Stimulated activated CD8-positive, alpha-beta memory T cell treated with anti-CD3 and anti-CD28 coated beads, Interleukin-4, amount 100 ng/mL, for 24 hours (primary cell): Measurements from ENCODE around the gene ERFE.
"Not testable (repeated sequence)": the region's sequence is repeated elsewhere in the genome, so short reads cannot be mapped to it uniquely, and the experiment has no call there.

Experiments
- DNase-seq: peaks from one replicate; pipeline ENCODE4 v3.0.0-alpha.2; 2020; ENCODE audit warnings: low read depth

ERFE gene, protein sequence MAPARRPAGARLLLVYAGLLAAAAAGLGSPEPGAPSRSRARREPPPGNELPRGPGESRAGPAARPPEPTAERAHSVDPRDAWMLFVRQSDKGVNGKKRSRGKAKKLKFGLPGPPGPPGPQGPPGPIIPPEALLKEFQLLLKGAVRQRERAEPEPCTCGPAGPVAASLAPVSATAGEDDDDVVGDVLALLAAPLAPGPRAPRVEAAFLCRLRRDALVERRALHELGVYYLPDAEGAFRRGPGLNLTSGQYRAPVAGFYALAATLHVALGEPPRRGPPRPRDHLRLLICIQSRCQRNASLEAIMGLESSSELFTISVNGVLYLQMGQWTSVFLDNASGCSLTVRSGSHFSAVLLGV

DNA sequence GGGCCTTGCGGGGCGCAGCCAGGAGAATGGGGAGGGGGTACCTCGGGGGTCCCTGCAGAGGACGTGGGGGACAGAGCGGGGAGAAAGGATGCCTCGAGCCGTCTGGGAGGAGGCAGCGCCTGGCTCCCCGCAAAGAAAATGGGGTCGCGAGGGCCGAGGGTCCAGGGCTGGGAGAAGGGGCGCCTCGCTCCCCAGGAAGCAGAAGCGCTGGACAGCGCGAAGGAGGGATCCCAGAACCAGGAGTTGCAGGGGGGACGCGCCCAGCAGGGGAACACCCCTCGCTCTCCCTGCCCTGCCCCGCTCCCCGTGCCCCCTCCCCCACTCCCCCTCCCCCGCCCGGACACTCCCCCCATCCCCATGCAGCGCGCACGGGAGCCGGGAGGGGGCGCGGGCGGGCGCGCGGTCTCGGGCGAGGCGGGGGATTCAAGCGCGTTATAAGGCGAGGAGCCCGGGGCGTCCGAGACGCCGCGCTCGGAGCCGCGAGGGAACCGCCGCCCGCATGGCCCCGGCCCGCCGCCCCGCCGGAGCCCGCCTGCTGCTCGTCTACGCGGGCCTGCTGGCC, at the start of gene ERFE:
Gene ERFE, plus strand, starts transcription at position 462 of the 562 bp plus-strand sequence. Its CDS starts 38 bp downstream, at position 500.
- peak; percentile 33 for DNase-seq

DNA sequence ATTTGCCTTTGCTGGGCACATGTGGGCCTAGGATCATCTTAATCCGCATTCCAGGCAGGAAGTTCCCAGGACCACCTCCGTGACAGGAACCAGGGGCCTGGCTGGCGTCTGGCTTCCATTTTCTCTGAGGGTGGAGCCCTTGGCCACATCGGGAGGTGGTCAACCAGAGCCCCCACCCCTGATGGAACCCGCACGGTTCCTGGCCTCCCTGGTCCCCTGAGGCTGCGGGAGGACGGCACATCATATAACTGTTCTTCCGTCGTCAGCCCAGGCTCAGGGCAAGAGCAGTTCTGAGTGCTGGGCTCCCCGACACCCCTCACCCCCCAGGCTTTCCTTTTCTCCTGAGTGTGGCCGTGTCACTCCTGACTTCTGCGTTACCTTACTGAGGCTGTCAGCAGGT, 45.2 kb upstream of the ERFE start:
- no peak for DNase-seq

DNA sequence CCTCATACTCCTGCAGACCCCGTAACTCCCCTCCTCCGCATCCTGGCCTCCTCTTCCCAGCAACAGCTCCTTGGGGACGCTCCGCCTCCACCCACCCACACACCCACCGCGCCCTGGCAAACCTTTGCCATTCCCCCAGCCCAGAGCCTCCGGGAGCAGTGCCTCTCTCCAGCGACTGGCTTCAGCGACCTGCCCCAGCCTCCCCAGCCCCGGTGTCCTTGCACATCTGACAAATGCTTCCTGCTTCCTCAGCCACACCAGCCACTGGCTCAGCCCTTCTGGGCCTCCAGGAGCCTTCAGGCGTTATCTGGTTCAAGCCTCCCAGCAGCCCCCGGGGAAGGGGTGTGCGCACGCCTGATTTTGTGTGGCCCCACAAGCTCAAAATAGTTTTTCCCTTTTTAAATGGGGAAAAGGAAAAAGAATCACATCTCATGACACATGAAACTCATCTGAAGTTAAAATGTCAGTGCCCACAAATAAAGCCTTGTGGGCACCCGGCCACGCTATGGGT, 44.4 kb upstream of the ERFE start:
- DNase-seq, result no peak

DNA sequence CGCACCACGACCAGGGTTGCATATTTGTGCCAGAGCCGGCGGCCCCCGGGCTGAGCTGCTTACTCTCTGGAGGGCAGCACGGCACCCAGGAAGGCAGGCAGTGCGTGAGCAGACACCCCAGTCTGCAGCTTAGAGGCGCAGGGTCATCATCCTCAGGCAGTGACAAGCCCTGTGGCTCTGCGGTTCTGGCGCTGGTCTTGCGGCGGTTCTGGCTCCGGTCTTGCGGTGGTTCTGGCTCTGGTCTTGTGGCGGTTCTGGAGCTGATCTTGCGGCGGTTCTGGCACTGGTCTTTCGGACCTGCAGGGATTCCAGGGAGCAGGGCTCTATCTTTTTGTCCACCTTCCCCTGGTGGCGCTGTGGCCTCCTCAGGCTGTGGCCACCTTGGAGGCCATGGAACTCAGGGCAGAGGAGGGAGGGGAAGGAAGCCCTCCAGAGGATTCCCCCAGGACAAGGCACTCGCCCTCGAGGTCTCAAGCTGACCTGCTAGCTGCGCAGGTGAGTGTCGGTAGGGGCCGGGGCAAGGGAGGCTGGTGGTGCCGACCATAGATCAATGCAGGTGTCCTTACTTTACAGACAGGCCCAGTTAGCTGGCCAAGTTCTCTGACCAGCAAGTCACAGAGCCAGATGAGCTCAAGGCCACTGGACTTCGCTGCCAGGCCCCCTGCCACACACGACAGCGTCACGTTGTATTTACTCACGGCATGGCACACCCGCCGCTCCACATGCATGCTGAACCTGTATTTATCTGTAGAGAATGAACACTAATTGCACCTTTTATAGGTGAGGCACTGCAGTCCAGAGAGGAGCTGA, 43.7 kb upstream of the ERFE start:
- DNase-seq, result no peak

DNA sequence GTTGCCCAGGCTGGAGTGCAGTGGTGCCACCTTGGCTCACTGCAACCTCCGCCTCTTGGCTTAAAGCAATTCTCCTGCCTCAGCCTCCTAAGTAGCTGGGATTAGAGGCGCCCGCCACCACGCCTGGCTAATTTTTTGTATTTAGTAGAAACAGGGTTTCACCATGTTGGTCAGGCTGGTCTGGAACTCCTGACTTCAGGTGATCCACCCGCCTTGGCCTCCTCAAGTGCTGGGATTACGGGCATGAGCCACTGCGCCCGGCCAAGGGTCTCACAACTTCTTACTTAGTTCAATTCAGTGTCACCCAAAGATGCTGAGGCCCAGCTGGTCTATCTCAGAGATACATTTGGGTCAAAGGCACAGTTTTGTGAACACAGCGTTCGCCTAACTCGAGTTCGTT, 43.1 kb upstream of the ERFE start:
- not testable (repeated sequence) for DNase-seq

DNA sequence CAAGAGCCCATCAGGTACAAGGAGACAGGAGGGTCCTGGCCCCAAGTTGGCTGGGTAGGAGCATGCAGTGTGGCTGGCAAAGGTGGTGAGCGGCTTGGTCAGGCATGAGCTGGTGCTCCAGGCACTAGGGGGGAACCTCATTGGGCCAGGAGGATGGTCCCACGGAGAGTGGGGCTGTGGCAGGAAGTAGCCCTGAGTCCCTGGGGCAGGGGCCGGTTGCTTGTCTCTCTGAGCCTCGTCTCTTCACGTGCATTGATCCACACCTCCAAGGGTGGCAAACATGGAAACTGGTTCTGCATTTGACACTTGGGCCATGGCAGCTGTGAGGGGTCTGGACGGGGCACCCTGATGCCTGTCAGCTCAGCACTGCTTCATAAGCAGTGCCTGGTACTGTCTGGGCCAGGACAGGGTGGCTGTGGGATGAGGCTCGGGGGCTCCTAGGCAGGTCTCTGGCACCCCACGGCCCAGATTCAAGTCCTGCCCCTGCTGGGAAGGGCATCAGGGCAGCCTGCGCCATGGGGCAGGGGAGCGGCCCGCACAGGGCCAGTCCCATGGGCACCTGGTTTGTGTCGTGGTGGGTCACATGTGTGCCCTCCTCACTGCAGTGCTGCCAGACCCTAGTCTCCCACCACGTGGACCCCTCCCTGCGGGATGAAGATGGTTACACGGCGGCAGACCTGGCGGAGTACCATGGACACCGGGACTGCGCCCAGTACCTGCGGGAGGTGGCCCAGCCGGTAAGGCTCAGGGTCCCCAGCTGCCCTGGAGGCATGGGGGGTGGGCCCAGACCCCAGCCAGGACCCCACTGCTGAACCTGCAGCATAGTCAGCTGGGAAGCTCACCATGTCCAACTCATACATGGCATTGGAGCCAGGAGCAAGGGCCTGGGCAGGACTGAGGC, 42.2 kb upstream of the ERFE start:
- DNase-seq, result no peak

DNA sequence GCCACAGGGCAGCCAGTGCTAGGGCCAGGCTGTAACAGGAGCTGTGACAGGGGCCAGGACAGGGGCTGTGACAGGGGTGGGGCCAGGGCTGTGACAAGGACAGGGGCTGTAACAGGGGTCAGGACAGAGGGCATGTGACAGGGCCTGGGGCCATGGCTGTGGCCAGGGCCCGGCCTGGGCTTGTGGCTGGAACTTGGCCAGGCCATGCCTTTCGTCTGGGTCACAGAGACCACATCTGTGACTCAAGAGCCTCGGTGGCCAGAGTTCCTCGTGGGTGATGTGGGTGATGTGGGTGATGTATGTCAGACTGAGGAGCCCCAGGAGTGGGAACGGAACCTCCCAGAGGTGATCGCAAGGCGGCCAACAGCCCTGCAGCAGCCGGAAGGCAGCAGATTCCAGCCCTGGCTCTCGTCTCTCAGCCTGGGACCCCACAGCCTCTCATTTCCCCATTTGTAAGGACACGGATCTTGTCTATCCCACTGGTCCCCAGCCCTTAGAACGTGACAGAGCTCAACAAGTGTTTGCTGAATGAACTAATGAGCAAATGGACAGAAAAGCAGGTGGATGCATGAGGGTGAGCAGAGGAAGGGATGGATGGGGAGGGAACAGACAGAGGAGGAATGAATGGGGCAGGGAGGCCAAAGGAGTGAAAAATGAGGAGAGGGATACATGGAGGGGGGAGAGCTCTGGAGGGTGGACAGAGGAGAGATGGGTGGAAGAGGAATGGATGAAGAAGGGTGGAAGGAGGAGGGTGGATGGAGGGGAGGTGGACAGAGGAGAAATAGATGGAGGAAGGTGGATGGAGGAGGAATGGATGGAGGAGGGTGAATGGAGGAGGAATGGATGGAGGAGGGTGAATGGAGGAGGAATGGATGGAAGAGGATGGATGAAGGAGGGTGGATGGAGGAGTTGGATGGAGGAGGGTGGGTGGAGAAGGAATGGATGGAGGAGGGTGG, 41.3 kb upstream of the ERFE start:
- DNase-seq, result no peak

DNA sequence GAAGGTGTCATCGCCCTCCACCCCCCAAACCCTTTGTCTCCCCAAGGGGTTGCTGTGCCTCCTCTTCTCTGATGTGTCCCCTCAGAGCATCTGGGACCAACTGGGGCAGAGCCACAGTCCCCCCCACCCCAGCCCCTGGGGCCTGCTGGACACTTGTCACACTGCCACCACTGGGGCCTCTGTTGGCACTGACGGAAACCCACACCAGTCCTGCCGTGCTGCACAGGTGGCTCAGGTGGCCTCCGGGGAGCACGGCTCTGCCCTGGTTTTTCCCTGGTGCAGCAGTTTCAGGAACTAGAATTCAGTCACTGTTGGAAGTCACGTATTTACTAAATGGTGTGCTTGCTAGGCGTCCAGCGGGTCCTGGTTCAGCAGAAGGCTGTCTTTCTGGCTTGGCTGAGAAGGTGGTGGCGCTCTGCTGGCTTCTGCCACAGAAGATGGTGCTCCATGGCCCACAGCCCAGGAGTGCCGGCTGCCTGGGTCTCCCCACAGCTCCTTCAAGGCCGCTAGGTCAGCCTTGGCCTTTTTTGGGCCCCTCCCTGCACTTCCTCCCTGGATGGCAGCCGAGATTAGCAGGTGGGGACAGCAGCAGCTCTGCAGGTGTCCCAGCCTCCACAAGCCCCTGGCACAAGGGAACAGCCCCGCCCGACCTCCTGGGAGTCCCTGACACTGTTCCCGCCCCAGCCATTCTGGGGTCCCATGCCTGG, 38.9 kb upstream of the ERFE start:
- DNase-seq, result no peak

DNA sequence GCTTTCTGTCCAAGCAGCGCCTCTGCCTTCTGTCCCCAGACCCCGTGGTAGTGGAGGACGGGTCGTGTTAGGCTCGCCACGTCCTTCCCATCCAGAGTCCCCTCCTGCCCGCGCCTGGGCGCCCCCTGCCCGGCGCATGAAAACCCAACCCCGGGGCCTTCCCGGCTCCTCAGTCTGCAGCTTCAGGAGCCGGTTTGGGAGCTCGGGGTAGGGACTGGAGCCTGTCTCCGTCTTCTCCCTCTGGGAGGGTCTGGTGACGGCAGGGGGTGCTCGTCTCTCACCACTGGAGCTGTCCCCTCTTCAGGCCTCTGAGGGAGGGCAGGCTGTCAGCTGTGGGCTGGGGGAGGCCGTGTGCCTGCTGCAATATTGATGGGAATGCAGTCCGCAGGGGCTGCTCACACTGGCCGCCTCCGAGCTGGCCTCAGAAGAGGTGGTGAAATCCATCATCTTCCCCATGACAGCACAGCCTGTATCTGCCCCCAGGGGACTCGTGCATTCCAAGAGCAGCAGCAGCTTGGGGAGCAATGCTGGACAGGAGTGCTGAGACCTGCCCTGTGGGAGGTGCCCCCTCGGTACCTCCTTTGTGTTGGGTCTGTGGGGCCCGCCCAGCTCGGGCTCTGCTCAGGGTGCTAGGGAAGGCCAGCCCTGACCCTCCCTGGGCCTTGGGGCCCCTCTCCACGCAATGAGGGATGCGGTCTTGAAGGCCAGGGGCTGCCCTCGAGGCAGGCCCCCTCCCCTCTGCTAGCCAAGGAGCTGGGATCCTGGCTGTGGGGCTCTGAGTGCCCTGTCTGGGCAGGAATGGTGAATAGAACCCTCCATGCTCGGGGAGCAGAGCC, 38.1 kb upstream of the ERFE start:
- DNase-seq, result no peak

DNA sequence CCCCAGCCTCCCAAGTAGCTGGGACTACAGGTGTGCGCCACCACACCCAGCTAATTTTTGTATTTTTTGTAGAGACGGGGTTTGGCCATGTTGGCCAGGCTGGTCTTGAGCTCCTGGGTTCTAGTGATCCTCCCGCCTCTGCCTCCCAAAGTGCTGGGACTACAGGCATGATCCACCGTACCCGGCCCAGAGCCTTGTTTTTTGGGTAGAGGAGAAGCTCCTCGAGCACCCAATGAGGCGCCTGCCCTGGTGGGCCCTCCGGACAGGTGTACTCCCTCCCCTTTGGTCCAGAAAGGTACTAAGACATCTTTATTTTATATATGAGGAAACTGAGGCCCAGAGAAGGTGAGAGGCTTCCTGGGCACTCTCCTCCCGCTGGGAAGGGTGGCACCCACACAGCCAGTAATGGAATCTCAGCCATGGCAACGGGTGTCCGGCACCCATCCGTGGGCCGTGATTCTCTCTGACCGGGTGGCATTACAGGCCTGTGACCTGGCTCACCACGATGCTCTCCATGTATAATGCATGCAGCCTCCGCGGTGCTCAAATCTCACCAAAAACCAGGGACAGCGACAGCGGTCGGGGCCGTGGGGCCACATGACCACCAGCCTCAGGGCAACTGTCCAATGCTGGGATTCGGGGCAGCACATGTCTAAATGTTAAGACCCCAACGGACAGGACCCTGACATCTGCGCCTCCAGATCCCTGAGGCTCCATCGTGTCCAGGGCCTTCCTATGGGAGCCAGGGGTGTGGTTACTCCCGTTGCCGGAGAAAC, 37.1 kb upstream of the ERFE start:
- DNase-seq, result no peak

DNA sequence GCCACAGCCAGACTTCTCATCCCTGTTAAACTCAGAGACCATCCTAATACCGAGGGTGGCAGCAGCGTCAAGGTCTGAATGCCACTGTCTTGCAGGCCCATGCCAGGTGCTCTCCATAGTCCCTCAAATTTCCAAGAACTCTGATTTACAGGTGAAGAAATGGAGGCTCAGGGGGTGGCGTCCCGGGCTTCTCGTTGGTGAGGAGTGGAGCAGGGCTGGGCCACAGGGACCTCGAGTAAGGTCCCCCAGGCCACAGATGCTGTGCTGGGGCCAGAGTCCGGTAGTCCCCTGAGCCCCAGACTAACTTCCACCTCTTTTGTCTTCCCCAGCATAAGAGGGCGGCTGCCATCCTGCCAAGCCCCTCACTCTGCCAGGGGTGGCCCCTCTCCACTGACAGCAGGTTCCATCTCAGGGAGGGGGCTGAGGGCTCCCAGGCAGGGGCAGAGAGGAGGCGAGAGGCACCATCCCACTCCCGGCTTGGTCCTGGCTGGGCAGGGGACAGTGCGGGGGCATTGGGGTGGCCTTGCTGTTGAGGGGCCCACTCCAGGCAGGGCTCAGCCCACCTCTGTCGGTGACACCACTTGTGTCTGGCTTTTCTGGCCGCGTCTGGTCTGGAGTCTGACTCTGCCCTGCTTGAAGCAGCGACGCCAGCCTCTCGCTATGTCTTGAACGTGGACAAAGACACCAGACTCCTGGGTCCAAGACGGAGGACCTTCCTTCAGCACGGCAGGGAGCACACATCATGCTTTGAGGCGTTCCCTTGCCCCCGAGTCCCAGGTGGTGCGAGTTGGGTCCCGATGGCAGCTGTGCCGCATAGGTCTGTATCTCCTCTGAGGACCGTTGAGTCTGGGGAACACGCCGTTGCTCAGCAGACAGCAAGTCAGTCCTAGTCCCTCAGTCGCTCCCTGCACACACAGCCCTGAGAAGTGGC, 36.2 kb upstream of the ERFE start:
- DNase-seq, result no peak

DNA sequence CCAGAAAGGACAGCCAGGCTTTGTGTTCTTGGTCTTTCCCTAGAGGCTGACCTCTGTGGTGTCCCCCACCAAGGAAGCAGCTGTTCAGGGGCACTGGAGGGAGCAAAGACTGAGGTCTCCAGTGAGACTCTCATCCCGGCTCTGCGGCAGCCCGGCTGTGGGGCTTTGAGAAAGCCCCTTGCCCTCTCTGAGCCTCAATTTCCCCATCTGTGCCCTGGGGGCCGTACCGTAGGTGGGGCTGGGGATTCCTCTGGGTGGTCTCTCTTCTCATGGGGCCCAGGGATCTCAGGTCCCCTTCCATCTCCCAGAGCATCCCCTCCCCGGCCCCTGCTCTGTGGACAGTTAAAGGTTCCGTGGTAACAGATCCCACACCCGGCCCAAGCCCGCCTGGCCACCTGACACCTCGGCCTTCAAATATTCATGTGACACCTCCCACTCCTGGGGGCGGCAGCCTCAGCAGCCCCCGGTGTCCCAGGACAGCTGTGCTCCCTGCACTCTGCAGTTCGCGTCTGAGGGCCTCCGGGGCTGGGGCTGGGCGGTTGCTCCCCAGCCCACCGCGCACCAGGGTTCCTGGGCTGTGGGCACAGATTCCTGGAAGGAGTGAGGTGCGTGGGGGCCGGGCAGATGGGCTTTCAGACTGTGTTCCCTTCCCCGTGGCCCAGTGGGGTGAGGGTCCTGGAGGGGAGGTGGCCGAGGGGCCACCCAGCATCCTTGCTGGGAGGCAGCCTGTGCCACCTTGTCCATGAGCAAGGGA, 35.4 kb upstream of the ERFE start:
- DNase-seq, result no peak

DNA sequence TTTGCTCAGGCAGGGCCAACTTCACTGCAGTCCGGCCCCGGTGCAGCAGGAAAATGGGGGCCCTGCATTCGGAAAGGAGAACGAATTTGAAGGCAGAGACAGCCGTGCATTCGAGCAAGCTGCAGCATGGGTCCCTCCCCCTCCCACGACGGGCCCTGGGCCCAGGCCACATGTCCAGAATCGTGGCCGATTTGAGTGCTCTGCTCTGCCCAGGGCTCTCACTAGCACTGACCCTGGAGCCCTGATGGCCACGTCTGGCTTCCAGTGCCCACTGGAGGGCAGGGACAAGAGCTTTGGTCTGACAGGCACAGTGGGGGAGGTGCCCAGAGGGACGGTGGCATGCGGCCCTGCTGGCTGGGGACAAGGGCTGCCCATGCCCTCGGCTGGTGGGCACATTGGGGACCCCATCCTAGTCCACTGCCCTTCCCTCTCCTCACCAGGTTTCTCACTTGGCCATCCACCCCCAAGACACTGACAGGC, 34.7 kb upstream of the ERFE start:
- no peak for DNase-seq

DNA sequence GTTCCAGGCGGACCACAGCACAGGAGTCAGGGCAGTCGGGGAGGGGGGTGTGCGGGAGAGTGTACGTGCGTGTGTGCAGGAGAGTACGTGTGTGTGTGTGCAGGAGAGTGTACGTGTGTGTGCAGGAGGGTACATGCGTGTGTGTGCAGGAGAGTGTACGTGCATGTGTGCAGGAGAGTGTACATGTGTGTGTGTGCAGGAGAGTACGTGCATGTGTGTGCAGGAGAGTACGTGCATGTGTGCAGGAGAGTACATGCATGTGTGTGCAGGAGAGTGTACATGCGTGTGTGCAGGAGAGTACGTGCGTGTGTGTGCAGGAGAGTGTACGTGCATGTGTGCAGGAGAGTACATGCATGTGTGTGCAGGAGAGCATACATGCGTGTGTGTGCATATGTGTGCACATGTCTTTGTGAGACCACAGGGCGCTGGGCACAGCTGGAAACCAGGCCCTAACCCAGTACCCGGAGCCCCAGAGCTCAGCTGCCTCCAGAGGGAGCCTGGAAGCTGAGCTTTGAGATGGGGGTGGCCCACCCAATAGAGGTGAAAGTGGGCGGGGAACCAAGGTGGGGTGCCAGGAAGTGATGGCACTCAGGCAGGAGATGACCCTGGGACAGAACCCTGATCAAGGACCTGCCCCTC, 34.2 kb upstream of the ERFE start:
- no peak for DNase-seq

DNA sequence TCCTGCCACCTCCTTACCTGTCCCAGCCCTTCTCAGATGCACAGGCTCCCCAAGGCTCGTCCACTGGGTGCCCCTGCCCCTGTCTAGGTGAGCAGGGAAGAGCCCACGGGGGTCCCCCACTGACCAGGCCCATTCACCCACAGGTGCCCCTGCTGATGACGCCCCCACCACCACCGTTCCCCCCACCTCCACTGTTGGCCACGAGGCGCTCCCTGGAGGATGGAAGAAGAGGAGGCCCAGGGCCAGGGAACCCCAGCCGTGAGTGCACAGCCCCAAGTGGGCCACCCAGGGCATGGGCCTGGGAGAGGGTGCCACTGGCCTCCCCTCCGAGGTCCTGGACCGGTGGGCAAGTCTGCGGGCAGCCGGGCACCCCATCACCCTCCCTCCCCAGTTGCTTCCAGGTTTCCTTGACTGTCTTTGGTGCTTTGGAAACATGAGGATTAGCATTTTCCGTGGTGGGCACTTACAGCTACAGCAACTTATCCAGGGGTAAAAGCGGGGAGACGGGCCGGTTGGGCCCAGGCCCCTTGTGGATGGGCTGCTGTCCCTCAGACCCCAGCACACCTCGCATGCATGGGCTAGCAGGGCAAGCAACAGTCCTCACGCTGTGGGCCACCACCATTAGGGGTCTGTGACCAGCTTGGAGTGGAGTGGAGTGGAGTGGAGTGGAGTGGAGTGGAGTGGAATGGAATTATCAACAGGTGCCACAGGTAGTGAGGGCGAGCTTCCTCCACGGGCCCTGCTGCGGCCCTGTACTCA, 33.5 kb upstream of the ERFE start:
- no peak for DNase-seq
